Liver (tissue), 9 donors: ENCODE results near the gene B4GALT3. TPM values are rescaled to one million over a fixed set of nuclear protein-coding genes. Genes with fewer than 3 reads are reported as not detected.

Experiments used
- DNase-seq: peaks from one replicate; pipeline ENCODE4 v3.0.0-alpha.2; 2017; ENCODE audit warnings: low spot score
- H3K27ac ChIP-seq, 2 donors: one replicate each; pipeline ENCODE4 v1.7.0; 2013; ENCODE audit warnings: inconsistent platforms in 2 of 2, low read length in 2 of 2, control low read depth in 1 of 2, low read depth in 1 of 2, mild to moderate bottlenecking in 1 of 2
- H3K27me3 ChIP-seq, 4 donors: one replicate each; pipeline versions ENCODE4 v1.6.1 to v1.7.0; 2013; ENCODE audit warnings: low read length in 3 of 4, inconsistent platforms in 1 of 4, mild to moderate bottlenecking in 1 of 4, moderate library complexity in 1 of 4; ENCODE audit not compliant: control insufficient read depth in 4 of 4, insufficient read depth in 4 of 4
- H3K36me3 ChIP-seq, 4 donors: one replicate each; pipeline versions ENCODE4 v1.6.1 to v1.7.0; 2013; ENCODE audit warnings: low read length in 3 of 4, mild to moderate bottlenecking in 3 of 4, low read depth in 1 of 4, moderate library complexity in 1 of 4; ENCODE audit not compliant: control insufficient read depth in 4 of 4, insufficient read depth in 3 of 4
- H3K4me1 ChIP-seq, 4 donors: one replicate each; pipeline versions ENCODE4 v1.6.1 to v1.7.0; 2013; ENCODE audit warnings: low read length in 3 of 4, mild to moderate bottlenecking in 3 of 4, moderate library complexity in 1 of 4; ENCODE audit not compliant: control insufficient read depth in 4 of 4, insufficient read depth in 4 of 4
- H3K4me3 ChIP-seq, 3 donors: one replicate each; pipeline versions ENCODE4 v1.6.1 to v1.7.0; 2013; ENCODE audit warnings: low read length in 3 of 3, control low read depth in 1 of 3, low read depth in 1 of 3, mild to moderate bottlenecking in 1 of 3
- H3K9ac ChIP-seq, 2 donors: one replicate each; pipeline ENCODE4 v1.7.0; 2013; ENCODE audit warnings: low read length in 2 of 2, mild to moderate bottlenecking in 2 of 2, moderate library complexity in 2 of 2, control low read depth in 1 of 2, low read depth in 1 of 2
- H3K9me3 ChIP-seq, 4 donors: one replicate each; pipeline versions ENCODE4 v1.6.1 to v1.7.0; 2013; ENCODE audit warnings: low read length in 3 of 4; ENCODE audit not compliant: control insufficient read depth in 4 of 4
- FOXA1 ChIP-seq: IDR thresholded peaks from 2 replicates; pipeline ENCODE4 v1.6.1; 2016; ENCODE audit warnings: antibody characterized with exemption
- FOXA2 ChIP-seq: IDR thresholded peaks from 2 replicates; pipeline ENCODE4 v1.6.1; 2016; ENCODE audit warnings: antibody characterized with exemption
- GABPA ChIP-seq, 2 donors: IDR thresholded peaks in 1 of 2; conservative IDR thresholded peaks in 1 of 2; 2 replicates each; pipeline ENCODE4 v1.6.1; 2016; ENCODE audit warnings: antibody characterized with exemption in 2 of 2, mild to moderate bottlenecking in 1 of 2, moderate library complexity in 1 of 2
- HNF4A ChIP-seq, 2 donors: conservative IDR thresholded peaks; 2 replicates each; pipeline ENCODE4 v1.6.1; 2016; ENCODE audit warnings: antibody characterized with exemption in 2 of 2, mild to moderate bottlenecking in 2 of 2
- JUND ChIP-seq, 2 donors: IDR thresholded peaks; 2 replicates each; pipeline ENCODE4 v1.6.1; 2016; ENCODE audit warnings: antibody characterized with exemption in 2 of 2
- NR2F2 ChIP-seq: IDR thresholded peaks from 2 replicates; pipeline ENCODE4 v1.6.1; 2016; ENCODE audit warnings: antibody characterized with exemption
- RAD21 ChIP-seq, 2 donors: IDR thresholded peaks; 2 replicates each; pipeline ENCODE4 v1.6.1; 2016; ENCODE audit warnings: antibody characterized with exemption in 2 of 2, mild to moderate bottlenecking in 2 of 2
- RXRA ChIP-seq, 2 donors: IDR thresholded peaks; 2 replicates each; pipeline ENCODE4 v1.6.1; 2017 to 2018; ENCODE audit warnings: antibody characterized with exemption in 2 of 2, mild to moderate bottlenecking in 1 of 2
- SP1 ChIP-seq: IDR thresholded peaks from 2 replicates; pipeline ENCODE4 v1.6.1; 2018; ENCODE audit warnings: antibody characterized with exemption, mild to moderate bottlenecking
- TAF1 ChIP-seq: conservative IDR thresholded peaks from 2 replicates; pipeline ENCODE4 v1.6.1; 2016; ENCODE audit warnings: antibody characterized with exemption, mild to moderate bottlenecking
- YY1 ChIP-seq: IDR thresholded peaks from 2 replicates; pipeline ENCODE4 v1.6.1; 2016; ENCODE audit warnings: antibody characterized with exemption, mild to moderate bottlenecking
- whole genome bisulfite sequencing: extraction: QIAGEN DNeasy Blood & Tissue Kit; methylation state at CpG from one replicate; pipeline ENCODE4 v1.1.7; 2013; 5-methylcytosine and 5-hydroxymethylcytosine counted together
- polyA plus RNA-seq, 2 donors: library from polyadenylated mRNA; stranded (reverse) in 1 of 2; unstranded in 1 of 2; fragments of 200-250 nt in 1 of 2; fragments of >200 nt in 1 of 2; fragmentation: Nextera tagmentation in 1 of 2; extraction: Ambion mirVana in 1 of 2; gene quantifications; one replicate each; pipeline versions ENCODE4 v1.2.1 to v1.2.3, GENCODE V29; 2013 to 2015
- total RNA-seq, 2 donors: library from RNA; depleted of rRNA; stranded (reverse); fragments of >200 nt; gene quantifications; one replicate each; pipeline ENCODE4 v1.2.3, GENCODE V29; 2014
- TF ChIP-seq, protein P1 (sequence below): IDR thresholded peaks from 2 replicates; pipeline ENCODE4 v1.6.1; 2016; ENCODE audit warnings: antibody characterized with exemption
- TF ChIP-seq, protein P2 (sequence below): IDR thresholded peaks from 2 replicates; pipeline ENCODE4 v1.6.1; 2016; ENCODE audit warnings: antibody characterized with exemption
- TF ChIP-seq, protein P3 (sequence below): IDR thresholded peaks from 2 replicates; pipeline ENCODE4 v1.6.1; 2016; ENCODE audit warnings: antibody characterized with exemption, mild to moderate bottlenecking
- TF ChIP-seq, protein P4 (sequence below): fragments of 150-350 bp; IDR thresholded peaks from 2 replicates; pipeline ENCODE4 v1.5.1; 2017; ENCODE audit warnings: improper control_type of control experiment, low read depth, low read length; ENCODE audit not compliant: missing input control
- donor health status: healthy.
- donor health status: healthy.
- donor health status: healthy.
- donor health status: healthy.
- donor health status: healthy.

B4GALT3 gene
- total and polyA plus RNA-seq, 4 donors, result 13.1 to 23.8 (median 14.7) TPM

DNA sequence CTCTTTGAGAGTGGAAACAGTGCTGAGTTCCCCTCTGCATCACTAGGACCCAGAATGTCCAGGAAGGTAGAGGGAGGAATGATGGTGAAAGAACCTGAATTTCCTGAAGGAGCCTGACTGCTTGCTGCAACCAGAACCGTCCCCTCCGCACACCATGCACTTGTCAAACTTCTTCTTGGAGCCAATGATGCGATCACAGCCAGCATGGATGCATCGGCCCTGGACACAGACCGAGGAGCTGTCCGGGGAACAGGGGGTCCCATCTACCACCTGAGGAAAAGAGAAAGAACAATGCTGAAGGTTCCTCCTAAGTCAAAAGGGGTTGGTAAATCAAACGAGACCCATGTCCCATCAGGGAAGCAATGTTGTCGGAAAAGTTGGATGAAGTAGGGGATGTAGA lies 14.7 kb upstream of the B4GALT3 start:
- H3K27ac ChIP-seq, result no peak overlapping the region
- peaks cover 9 to 30% (median 18%) of the 10 kb centered on the region in 4 donors for H3K4me1 ChIP-seq
- H3K9ac ChIP-seq, result no peak overlapping the region
- 75% methylated on average over 8 of the region's 8 CpGs for WGBS
- no peak for TF ChIP-seq GABPA (IDR thresholded peaks at IDR 0.05 in 1 of 2, conservative IDR thresholded peaks at IDR 0.05 in 1 of 2)
- TF ChIP-seq HNF4A (conservative IDR thresholded peaks at IDR 0.05), result no peak
- TF ChIP-seq RXRA (IDR thresholded peaks at IDR 0.05), result no peak
- TF ChIP-seq TAF1, result no peak
- TF ChIP-seq FOXA1, result no peak
- TF ChIP-seq JUND (IDR thresholded peaks at IDR 0.05), result no peak
- TF ChIP-seq, protein P1, sequence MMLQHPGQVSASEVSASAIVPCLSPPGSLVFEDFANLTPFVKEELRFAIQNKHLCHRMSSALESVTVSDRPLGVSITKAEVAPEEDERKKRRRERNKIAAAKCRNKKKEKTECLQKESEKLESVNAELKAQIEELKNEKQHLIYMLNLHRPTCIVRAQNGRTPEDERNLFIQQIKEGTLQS, result no peak
- TF ChIP-seq FOXA2, result no peak
- no peak for TF ChIP-seq NR2F2
- TF ChIP-seq YY1, result no peak
- TF ChIP-seq, protein P2, sequence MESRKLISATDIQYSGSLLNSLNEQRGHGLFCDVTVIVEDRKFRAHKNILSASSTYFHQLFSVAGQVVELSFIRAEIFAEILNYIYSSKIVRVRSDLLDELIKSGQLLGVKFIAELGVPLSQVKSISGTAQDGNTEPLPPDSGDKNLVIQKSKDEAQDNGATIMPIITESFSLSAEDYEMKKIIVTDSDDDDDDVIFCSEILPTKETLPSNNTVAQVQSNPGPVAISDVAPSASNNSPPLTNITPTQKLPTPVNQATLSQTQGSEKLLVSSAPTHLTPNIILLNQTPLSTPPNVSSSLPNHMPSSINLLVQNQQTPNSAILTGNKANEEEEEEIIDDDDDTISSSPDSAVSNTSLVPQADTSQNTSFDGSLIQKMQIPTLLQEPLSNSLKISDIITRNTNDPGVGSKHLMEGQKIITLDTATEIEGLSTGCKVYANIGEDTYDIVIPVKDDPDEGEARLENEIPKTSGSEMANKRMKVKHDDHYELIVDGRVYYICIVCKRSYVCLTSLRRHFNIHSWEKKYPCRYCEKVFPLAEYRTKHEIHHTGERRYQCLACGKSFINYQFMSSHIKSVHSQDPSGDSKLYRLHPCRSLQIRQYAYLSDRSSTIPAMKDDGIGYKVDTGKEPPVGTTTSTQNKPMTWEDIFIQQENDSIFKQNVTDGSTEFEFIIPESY, result no peak
- DNase-seq, result no peak
- H3K36me3 ChIP-seq, result peaks cover 0 to 5% (median under 1%) of the 10 kb centered on the region in 4 donors
- H3K27me3 ChIP-seq, result no peaks in the 10 kb centered on the region
- H3K9me3 ChIP-seq, result no peaks in the 10 kb centered on the region
- no peak overlapping the region for H3K4me3 ChIP-seq

DNA sequence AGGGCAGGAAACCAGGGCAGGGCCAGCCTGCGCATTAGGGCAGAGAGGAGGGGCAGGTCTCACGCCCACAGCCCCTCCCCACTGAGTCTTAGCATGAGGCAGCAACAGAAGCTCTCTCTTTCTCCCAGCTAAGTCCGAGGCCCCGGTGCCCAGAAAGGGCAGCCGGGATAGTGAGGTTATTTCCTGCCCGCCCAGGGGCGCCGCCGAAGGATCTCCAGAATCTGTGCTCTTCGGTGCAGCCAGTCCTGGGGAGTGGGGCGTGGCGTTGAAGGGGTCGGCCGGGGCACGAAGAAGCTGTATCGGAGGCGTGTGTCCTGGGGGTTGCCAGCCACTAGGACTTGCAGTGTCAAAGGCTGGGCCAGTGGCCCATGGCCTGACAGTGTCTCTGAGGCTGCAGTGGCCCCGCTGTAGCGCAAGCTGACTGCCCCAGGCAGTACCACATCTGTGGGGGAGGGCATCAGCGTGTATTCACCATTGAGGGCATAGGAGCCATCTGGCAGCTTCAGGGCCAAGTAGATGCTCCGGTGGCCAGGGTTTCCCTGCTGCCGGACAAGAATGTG lies 13.7 kb upstream of the B4GALT3 start:
- Histone ChIP-seq H3K4me3 (no peak overlapping the region), H3K9me3 (no peaks in the 10 kb centered on the region), H3K36me3 (peaks cover 0 to 5% (median under 1%) of the 10 kb centered on the region in 4 donors), H3K9ac (no peak overlapping the region), H3K27ac (no peak overlapping the region), H3K4me1 (peaks cover 9 to 32% (median 19%) of the 10 kb centered on the region in 4 donors), H3K27me3 (no peaks in the 10 kb centered on the region)
- DNase-seq, result no peak
- WGBS, result 79% methylated on average over 22 of the region's 22 CpGs
- TF ChIP-seq FOXA1 (no peak), JUND (IDR thresholded peaks at IDR 0.05) (no peak), TAF1 (no peak), RAD21 (IDR thresholded peaks at IDR 0.05) (no peak), SP1 (no peak), RXRA (IDR thresholded peaks at IDR 0.05) (no peak), YY1 (no peak)
- TF ChIP-seq, protein P3, sequence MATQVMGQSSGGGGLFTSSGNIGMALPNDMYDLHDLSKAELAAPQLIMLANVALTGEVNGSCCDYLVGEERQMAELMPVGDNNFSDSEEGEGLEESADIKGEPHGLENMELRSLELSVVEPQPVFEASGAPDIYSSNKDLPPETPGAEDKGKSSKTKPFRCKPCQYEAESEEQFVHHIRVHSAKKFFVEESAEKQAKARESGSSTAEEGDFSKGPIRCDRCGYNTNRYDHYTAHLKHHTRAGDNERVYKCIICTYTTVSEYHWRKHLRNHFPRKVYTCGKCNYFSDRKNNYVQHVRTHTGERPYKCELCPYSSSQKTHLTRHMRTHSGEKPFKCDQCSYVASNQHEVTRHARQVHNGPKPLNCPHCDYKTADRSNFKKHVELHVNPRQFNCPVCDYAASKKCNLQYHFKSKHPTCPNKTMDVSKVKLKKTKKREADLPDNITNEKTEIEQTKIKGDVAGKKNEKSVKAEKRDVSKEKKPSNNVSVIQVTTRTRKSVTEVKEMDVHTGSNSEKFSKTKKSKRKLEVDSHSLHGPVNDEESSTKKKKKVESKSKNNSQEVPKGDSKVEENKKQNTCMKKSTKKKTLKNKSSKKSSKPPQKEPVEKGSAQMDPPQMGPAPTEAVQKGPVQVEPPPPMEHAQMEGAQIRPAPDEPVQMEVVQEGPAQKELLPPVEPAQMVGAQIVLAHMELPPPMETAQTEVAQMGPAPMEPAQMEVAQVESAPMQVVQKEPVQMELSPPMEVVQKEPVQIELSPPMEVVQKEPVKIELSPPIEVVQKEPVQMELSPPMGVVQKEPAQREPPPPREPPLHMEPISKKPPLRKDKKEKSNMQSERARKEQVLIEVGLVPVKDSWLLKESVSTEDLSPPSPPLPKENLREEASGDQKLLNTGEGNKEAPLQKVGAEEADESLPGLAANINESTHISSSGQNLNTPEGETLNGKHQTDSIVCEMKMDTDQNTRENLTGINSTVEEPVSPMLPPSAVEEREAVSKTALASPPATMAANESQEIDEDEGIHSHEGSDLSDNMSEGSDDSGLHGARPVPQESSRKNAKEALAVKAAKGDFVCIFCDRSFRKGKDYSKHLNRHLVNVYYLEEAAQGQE, result no peak
- TF ChIP-seq, protein P2, result no peak
- TF ChIP-seq, protein P4, sequence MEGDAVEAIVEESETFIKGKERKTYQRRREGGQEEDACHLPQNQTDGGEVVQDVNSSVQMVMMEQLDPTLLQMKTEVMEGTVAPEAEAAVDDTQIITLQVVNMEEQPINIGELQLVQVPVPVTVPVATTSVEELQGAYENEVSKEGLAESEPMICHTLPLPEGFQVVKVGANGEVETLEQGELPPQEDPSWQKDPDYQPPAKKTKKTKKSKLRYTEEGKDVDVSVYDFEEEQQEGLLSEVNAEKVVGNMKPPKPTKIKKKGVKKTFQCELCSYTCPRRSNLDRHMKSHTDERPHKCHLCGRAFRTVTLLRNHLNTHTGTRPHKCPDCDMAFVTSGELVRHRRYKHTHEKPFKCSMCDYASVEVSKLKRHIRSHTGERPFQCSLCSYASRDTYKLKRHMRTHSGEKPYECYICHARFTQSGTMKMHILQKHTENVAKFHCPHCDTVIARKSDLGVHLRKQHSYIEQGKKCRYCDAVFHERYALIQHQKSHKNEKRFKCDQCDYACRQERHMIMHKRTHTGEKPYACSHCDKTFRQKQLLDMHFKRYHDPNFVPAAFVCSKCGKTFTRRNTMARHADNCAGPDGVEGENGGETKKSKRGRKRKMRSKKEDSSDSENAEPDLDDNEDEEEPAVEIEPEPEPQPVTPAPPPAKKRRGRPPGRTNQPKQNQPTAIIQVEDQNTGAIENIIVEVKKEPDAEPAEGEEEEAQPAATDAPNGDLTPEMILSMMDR, result no peak
